GM20000 (cell line): ENCODE results near the gene C3orf33.

ENCODE experiments used
- DNase-seq: peaks from one replicate; pipeline ENCODE4 v3.0.0; 2012; ENCODE audit warnings: low spot score
- TF ChIP-seq, protein P1 (sequence below): IDR thresholded peaks from 2 replicates; pipeline ENCODE4 v1.5.1; 2012; ENCODE audit warnings: mild to moderate bottlenecking, control low read depth; ENCODE audit errors: extremely low read depth, missing control alignments

C3orf33 gene

GRCh38 chr3:155778462-155778861 is 27.6 kb downstream of the C3orf33 start:
- DNase-seq = no peak
- TF ChIP-seq, protein P1, sequence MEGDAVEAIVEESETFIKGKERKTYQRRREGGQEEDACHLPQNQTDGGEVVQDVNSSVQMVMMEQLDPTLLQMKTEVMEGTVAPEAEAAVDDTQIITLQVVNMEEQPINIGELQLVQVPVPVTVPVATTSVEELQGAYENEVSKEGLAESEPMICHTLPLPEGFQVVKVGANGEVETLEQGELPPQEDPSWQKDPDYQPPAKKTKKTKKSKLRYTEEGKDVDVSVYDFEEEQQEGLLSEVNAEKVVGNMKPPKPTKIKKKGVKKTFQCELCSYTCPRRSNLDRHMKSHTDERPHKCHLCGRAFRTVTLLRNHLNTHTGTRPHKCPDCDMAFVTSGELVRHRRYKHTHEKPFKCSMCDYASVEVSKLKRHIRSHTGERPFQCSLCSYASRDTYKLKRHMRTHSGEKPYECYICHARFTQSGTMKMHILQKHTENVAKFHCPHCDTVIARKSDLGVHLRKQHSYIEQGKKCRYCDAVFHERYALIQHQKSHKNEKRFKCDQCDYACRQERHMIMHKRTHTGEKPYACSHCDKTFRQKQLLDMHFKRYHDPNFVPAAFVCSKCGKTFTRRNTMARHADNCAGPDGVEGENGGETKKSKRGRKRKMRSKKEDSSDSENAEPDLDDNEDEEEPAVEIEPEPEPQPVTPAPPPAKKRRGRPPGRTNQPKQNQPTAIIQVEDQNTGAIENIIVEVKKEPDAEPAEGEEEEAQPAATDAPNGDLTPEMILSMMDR = no peak

DNA sequence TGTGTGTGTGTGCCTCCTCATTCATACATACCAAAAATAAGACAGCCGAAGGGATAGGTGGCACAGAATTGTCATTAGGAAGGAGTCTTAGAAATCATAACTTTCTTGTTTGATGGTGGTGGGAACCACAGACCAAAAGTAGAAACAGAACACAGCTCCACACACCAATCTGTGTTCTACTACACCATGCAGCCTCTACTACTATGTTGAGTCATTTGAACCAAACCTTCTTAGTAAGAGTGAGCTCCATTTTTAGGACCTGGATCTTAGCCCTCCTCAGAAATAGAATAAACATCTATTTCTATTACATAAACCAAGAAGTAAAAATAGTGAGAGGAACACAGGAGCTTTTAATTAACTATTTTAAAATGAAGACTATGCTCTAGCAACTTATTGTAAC is 33.3 kb downstream of the C3orf33 start:
- DNase-seq = no peak
- TF ChIP-seq, protein P1 = no peak

DNA sequence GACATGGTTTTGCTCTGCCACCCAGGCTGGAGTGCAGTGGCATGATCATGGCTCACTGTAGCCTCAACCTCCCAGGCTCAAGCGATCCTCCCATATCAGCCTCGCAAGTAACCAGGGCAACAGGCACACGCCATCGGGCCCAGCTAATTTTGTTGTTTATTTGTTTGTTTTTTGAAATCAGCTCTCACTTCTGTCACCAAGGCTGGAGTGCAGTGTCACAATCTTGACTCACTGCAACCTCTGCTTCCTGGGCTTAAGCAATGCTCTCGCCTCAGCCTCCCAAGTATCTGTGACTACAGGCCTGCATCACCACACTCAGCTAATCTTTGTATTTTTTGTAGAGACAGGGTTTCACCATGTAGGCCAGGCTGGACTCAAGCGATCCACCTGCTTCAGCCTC is 35.0 kb downstream of the C3orf33 start:
- TF ChIP-seq, protein P1 = no peak

GRCh38 chr3:155766206-155766605 is 39.9 kb downstream of the C3orf33 start:
- no peak for DNase-seq
- TF ChIP-seq, protein P1 = no peak

More for the DNA sequence above, 35.0 kb downstream of the C3orf33 start:
- DNase-seq = no peak

- DNase-seq = no peak
Measured at GRCh38 chr3:155763870-155764463, 42.1 kb downstream of the C3orf33 start.

GRCh38 chr3:155760653-155761052 is 45.4 kb downstream of the C3orf33 start:
- TF ChIP-seq, protein P1 = no peak
- DNase-seq = no peak

More at GRCh38 chr3:155763870-155764463, 42.1 kb downstream of the C3orf33 start:
- TF ChIP-seq, protein P1 = no peak

DNA sequence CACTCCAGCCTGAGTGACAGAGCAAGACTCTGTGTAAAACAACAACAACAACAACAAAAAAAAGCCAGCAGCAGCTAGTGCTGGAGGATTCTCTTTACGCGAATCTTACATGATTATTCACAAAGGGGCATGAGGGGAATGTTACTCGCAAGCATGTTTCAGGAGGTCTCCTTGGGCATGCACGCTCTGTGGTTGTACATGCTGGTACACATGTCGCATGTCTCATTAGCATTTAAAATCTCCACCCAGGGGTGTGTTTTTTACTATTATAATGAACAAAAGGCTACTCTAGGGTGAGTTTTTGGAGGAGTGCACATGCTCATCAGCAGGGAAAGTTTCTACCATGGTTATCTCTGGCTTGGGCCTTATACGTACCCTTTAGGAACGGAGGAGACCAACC is 48.5 kb downstream of the C3orf33 start:
- TF ChIP-seq, protein P1 = no peak
- no peak for DNase-seq
